ENCODE data around the gene NOS3. TPM values are rescaled to one million over a fixed set of nuclear protein-coding genes. Genes with fewer than 3 reads are reported as not detected.

Gene NOS3
- total and polyA plus RNA-seq, 2 donors (not counting 3 experiments of a cell fraction or from before 2014, with no cell fraction given), result 82.8 to 95.1 TPM

- Histone ChIP-seq H3K27ac (ENCODE audit: insufficient read depth, low read depth, low read length) (no peak overlapping the region), H3K9me3 (replicated peaks; ENCODE audit: control insufficient read depth, insufficient read depth, low read length) (no peaks in the 10 kb centered on the region), H4K20me1 (replicated peaks; ENCODE audit: control insufficient read depth, extremely low read depth, insufficient read depth, low read length) (no peaks in the 10 kb centered on the region), H3K4me3 (replicated peaks in 1 of 3; ENCODE audit: insufficient read depth in 1 of 3, low read depth in 1 of 3, low read length in 3 of 3) (no peak overlapping the region), H3K79me2 (ENCODE audit: control insufficient read depth, insufficient read depth, low read length) (no peaks in the 10 kb centered on the region), H3K9ac (replicated peaks; ENCODE audit: extremely low read depth, insufficient read depth, low read length) (no peak overlapping the region), H3K9me1 (replicated peaks; ENCODE audit: control insufficient read depth, extremely low read depth, insufficient read depth, low read length) (no peaks in the 10 kb centered on the region), H3K27me3 (ENCODE audit: control insufficient read depth in 2 of 2, insufficient read depth in 2 of 2, low read length in 2 of 2) (peaks cover 7 to 19% of the 10 kb centered on the region in 2 experiments), H3K4me1 (ENCODE audit: control insufficient read depth, extremely low read depth, insufficient read depth, low read length) (no peaks in the 10 kb centered on the region), H3K36me3 (ENCODE audit: control insufficient read depth in 2 of 2, extremely low read depth in 1 of 2, insufficient read depth in 2 of 2, low read length in 2 of 2) (no peaks in the 10 kb centered on the region), H3K4me2 (ENCODE audit: insufficient read depth, low read length) (no peak overlapping the region), H2AFZ (ENCODE audit: low read depth, low read length) (no peak overlapping the region)
- CTCF ChIA-PET, result interaction anchor here (0.5 to 4.7 kb wide), 7 partner anchors 8 to 141 kb away, joined by 3 to 25 read pairs (median 5); no protein-coding TSS in a partner anchor
- TF ChIP-seq FOS (IDR thresholded peaks at IDR 0.05; ENCODE audit: borderline replicate concordance, insufficient read depth, low read length), result no peak
- no peak for TF ChIP-seq POLR2A (IDR thresholded peaks at IDR 0.05; ENCODE audit: low read depth, low read length)
- no peak for TF ChIP-seq GATA2 (IDR thresholded peaks at IDR 0.05; ENCODE audit: insufficient read depth, insufficient read length, low read depth, low read length)
- no peak for TF ChIP-seq EZH2 (IDR thresholded peaks at IDR 0.05; ENCODE audit: borderline replicate concordance, low read depth, low read length, severe bottlenecking)
- no peak for TF ChIP-seq MYC (IDR thresholded peaks at IDR 0.05; ENCODE audit: low read depth, low read length)
- no peak for TF ChIP-seq CTCF (IDR thresholded peaks at IDR 0.05; ENCODE audit: extremely low read depth in 1 of 2, insufficient read depth in 1 of 2, low read depth in 1 of 2, low read length in 2 of 2)
- no peak for TF ChIP-seq POLR2AphosphoS5 (IDR thresholded peaks at IDR 0.05; ENCODE audit: insufficient read depth, low read depth, low read length)
- no peak for TF ChIP-seq MAX (IDR thresholded peaks at IDR 0.05; ENCODE audit: insufficient read depth, insufficient read length)
- TF ChIP-seq JUN (IDR thresholded peaks at IDR 0.05; ENCODE audit: borderline replicate concordance, insufficient read depth, insufficient read length, low read depth), result no peak
- no peak for DNase-seq (ENCODE audit: low read depth, low spot score)
- dilution Hi-C loops (cut with MboI; ENCODE audit: extremely low pct_ligation_motif_present, low sequenced_read_pairs), result no loop called here
- intact Hi-C loops (cut with micrococcal nuclease), result no loop called here
- POLR2A ChIA-PET, result no interaction called here
- no peak for FAIRE-seq
- no TSS peak for BruUV-seq (replicated peaks)
Observed at GRCh38 chr7:150968056-150968733, 22.6 kb upstream of the NOS3 start.
